ENCODE data around the gene FCGR3A. TPM values are rescaled to one million over a fixed set of nuclear protein-coding genes. Genes with fewer than 3 reads are reported as not detected.
"Not testable (repeated sequence)": the region's sequence is repeated elsewhere in the genome, so short reads cannot be mapped to it uniquely, and the experiment has no call there.

The FCGR3A gene
- total RNA-seq, result 23.0 TPM
- long read RNA-seq, transcript FCGR3A-202 (5 exons, 2,385 nt), result major isoform, 20 of 29 reads
- long read RNA-seq, partial matches to known transcripts, result 4 of 29 reads
- long read RNA-seq, other reads (novel, unspliced or antisense), result 1 of 29 reads

DNA sequence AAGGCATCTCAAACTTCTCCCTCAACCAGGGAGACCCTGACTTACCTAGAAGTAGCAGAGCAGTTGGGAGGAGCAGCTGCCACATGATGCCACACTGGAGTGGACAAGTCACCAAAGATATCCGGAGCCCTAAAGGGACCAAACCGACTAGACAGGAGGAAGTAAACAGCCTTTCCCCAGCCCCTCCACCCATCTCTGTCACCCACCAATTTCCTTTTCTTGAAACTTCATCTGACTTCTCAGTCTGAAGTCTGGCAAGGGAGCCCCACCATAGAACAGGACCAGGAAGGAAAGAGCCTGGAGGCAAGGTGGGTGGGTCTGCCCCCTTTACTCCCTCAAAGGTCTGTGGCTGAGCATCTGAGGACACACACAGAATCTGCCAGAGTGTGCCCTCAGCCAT, at the start of gene FCGR3A:
FCGR3A (minus strand) TSS at position 167 of the 400 bp plus-strand sequence; CDS start at position 85, 82 bp downstream.
- intact Hi-C loops (cut with DNase I), result no loop called here
- ATAC-seq (ENCODE audit: poor library complexity) (peak; percentile 58), DNase-seq (no peak)

GRCh38 chr1:161597077-161597476, 47.5 kb upstream of the FCGR3A start:
- intact Hi-C loops (cut with DNase I), result not testable (repeated sequence)

DNA sequence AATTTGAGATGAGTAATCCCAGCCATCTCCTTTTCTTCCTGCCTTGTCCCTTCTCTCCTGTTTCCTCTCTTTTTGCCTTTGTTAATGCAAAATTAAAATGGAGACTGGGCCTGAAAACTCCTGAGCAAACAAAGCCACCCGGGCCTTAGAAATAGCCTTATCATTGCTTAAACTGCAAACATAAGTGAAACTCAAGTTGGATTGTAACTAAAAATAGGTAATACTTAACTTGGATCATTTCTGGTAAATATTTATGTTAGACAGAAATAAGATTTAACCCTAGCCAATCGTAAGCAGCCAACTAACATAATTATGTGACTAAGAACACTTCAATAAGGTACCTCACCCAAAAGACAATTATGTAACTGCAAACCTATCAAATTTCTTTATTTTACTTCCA, 46.0 kb upstream of the FCGR3A start:
- not testable (repeated sequence) for DNase-seq

More at GRCh38 chr1:161597077-161597476, 47.5 kb upstream of the FCGR3A start:
- not testable (repeated sequence) for ATAC-seq (ENCODE audit: poor library complexity); DNase-seq

GRCh38 chr1:161595173-161595572, 45.6 kb upstream of the FCGR3A start:
- intact Hi-C loops (cut with DNase I); ATAC-seq (ENCODE audit: poor library complexity); DNase-seq: not testable (repeated sequence)

More for the DNA sequence above, 46.0 kb upstream of the FCGR3A start:
- intact Hi-C loops (cut with DNase I); ATAC-seq (ENCODE audit: poor library complexity): not testable (repeated sequence)

- intact Hi-C loops (cut with DNase I); DNase-seq: not testable (repeated sequence)
Measured at GRCh38 chr1:161594269-161594984, 44.8 kb upstream of the FCGR3A start.

GRCh38 chr1:161593092-161593755, 43.6 kb upstream of the FCGR3A start:
- DNase-seq; intact Hi-C loops (cut with DNase I); ATAC-seq (ENCODE audit: poor library complexity): not testable (repeated sequence)

More at GRCh38 chr1:161594269-161594984, 44.8 kb upstream of the FCGR3A start:
- not testable (repeated sequence) for ATAC-seq (ENCODE audit: poor library complexity)

GRCh38 chr1:161592586-161592985, 43.0 kb upstream of the FCGR3A start:
- ATAC-seq (ENCODE audit: poor library complexity); intact Hi-C loops (cut with DNase I): not testable (repeated sequence)

DNA sequence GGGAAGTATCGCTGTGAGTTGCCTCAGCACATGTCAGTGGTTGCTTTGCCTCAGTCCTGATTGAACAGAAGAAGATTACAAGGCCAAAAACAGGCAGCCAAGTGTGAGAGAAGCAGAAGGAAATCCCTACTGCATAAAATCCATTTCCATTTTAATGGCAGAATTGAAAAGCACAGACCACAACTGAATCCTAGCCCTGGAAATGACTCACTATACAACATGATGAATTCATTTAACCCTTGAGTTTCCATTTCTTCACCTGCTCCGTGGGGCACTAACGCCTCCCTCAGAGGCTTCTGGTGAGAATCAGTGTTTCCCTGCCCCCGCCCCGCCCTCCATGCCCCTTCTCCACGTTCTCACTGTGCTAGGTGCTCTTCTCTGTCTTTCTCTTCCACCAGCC, 40.3 kb upstream of the FCGR3A start:
- DNase-seq; intact Hi-C loops (cut with DNase I); ATAC-seq (ENCODE audit: poor library complexity): not testable (repeated sequence)

More at GRCh38 chr1:161592586-161592985, 43.0 kb upstream of the FCGR3A start:
- not testable (repeated sequence) for DNase-seq

DNA sequence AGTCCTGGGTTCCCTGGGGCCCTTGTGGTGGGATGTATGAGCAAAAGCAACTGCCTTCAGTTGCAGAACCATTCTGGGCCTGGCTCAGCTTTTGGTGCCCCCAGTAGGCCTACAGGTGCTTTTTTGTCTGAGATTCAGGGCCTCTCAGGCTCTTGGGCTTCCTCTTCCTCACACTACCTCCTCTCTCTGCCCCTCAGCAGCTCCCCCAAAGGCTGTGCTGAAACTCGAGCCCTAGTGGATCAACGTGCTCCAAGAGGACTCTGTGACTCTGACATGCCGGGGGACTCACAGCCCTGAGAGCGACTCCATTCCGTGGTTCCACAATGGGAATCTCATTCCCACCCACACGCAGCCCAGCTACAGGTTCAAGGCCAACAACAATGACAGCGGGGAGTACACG, 39.7 kb upstream of the FCGR3A start:
- DNase-seq; intact Hi-C loops (cut with DNase I); ATAC-seq (ENCODE audit: poor library complexity): not testable (repeated sequence)

- ATAC-seq (ENCODE audit: poor library complexity); intact Hi-C loops (cut with DNase I); DNase-seq: not testable (repeated sequence)
Measured at GRCh38 chr1:161588596-161588995, 39.0 kb upstream of the FCGR3A start.

DNA sequence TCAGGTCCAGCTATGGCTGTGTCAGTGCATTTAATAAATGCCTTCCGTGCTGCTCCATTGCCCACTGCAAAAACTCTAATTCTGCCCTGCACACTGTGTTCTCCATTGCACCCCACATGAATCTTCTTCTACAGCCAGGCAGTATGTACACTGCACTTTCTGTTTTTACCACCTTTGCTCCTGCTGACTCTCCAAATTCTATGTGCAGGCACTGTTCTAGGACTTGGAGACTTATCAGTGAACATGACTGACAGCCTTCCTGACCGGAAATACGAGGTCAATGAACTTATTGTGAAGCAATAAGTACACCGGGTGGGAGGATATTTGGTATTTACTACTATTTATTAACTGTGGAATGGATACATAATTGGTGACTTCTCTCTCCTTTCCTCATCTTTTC, 33.3 kb upstream of the FCGR3A start:
- intact Hi-C loops (cut with DNase I); DNase-seq; ATAC-seq (ENCODE audit: poor library complexity): not testable (repeated sequence)

GRCh38 chr1:161580879-161581537, 31.4 kb upstream of the FCGR3A start:
- peak; percentile 70 for ATAC-seq (ENCODE audit: poor library complexity)
- DNase-seq; intact Hi-C loops (cut with DNase I): not testable (repeated sequence)

DNA sequence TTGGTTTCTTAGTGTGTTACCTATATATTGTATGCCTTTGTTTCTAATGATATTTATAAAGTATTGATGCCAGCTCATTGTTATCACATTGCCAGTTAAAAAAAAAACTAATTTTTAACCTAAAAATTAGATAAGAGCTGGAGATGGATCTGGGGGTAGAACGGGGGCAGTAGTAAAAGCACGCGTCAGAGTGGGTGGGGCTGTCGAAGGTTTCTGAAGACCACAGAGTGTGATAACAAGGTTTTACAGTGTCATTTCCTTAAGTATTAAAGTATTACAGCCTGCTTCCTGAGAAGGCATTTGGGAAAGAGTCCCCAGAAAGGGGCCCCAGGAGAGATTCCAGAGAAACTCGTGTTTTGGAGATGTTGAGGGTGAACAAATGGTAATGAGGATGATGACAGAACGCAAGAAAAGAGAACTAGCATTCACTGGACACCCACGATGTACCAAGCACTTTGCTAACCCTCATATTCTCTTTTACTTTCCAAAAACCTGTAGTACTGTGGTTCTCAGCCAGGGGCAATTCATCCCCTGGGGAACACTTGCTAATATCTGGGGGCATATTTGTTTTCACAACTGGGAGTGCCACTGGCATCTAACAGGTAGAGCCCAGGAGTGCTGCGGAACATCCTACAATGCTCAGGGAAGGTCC, 30.4 kb upstream of the FCGR3A start:
- intact Hi-C loops (cut with DNase I); DNase-seq; ATAC-seq (ENCODE audit: poor library complexity): not testable (repeated sequence)

DNA sequence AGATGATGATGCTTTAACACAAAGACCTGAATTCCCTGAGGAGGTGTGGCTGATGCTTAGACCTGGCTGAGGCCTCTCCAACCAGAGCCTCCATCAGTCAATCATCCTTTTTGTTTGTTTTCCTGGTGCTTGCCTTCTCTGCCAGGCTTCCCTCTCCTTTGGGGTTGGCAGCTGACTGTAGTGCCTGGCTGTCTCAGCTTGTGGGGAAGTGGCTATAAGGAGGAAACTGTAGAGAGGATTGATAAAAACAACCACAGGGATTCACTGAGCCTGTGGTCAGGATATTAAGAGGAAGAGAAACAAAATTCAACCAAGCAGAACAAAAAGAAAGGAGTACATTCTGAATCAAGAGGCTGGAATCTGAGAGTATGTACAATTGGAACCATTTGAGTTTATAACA, 27.1 kb upstream of the FCGR3A start:
- intact Hi-C loops (cut with DNase I); DNase-seq: not testable (repeated sequence)
- ATAC-seq (ENCODE audit: poor library complexity), result peak; percentile 41

DNA sequence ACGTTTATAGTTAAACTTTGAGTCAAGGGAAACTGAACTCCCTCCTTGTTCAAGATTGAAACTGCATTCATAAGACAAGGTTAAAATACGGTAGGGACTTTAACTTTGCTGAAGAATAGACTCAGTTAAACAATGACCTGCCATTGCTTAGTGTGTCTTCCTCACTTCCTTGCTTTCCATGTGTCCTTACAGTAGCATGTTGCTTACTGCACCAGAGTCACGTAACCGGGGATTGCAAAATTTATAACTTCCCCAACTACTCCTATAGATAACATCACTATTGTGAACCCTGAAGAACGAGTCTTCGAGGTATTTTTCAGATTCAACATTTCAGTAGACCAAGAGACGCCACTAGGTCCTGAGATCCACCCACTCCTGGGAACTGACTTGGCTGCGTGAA, 22.1 kb upstream of the FCGR3A start:
- ATAC-seq (ENCODE audit: poor library complexity), result peak; percentile 52
- intact Hi-C loops (cut with DNase I), result not testable (repeated sequence)

DNA sequence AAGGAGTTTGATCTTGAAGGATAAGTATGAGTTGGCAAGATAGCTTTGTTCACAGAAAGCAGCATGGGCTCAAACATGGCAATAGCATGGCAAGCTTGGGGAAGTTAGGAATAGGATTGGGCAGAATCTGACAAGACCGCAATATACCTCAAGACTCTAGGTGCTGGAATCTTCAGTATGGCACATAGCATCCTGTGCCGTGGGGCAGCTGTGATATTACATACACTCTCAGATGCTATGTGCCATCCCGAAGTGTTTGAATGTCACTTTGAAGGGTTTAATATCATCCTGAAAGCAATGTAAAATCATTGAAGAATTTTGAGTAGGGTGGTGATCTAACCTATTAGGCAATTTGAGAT, 17.0 kb upstream of the FCGR3A start:
- intact Hi-C loops (cut with DNase I); DNase-seq; ATAC-seq (ENCODE audit: poor library complexity): not testable (repeated sequence)

More for the DNA sequence above, 22.1 kb upstream of the FCGR3A start:
- DNase-seq, result not testable (repeated sequence)

DNA sequence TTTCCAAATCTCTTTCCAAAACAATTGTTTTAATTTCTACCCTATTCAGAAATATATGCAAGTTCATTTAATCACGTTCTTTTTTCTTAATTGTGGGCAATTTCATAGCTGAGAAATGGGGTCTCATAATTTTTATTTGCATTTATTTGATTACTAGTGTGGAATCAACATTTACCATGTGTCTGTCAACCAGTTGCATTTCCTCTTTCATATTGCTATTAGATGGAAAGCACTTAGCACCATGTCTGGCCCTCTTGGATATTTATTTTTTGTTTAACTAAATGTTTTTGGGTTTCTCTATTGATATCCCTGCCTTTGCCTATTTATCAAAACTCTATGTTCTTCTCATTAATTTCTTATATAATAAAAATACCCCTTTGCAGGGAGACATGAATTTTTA, 13.9 kb upstream of the FCGR3A start:
- DNase-seq; ATAC-seq (ENCODE audit: poor library complexity); intact Hi-C loops (cut with DNase I): not testable (repeated sequence)

GRCh38 chr1:161562441-161562840, 12.8 kb upstream of the FCGR3A start:
- DNase-seq; intact Hi-C loops (cut with DNase I): not testable (repeated sequence)
- peak; percentile 72 for ATAC-seq (ENCODE audit: poor library complexity)

Data from Right ventricle myocardium superior (tissue), 1 donor.